GM19099 (cell line): Measurements from ENCODE around the gene TLCD2.

Experiments
- POLR2A ChIP-seq: IDR thresholded peaks from 3 replicates; pipeline ENCODE4 v1.6.1; 2011; ENCODE audit warnings: low read depth; ENCODE audit not compliant: insufficient read length; ENCODE audit errors: extremely low read depth

TLCD2 gene

GRCh38 chr17:1676401-1676800 lies 33.8 kb downstream of the TLCD2 start:
- no peak for TF ChIP-seq POLR2A

DNA sequence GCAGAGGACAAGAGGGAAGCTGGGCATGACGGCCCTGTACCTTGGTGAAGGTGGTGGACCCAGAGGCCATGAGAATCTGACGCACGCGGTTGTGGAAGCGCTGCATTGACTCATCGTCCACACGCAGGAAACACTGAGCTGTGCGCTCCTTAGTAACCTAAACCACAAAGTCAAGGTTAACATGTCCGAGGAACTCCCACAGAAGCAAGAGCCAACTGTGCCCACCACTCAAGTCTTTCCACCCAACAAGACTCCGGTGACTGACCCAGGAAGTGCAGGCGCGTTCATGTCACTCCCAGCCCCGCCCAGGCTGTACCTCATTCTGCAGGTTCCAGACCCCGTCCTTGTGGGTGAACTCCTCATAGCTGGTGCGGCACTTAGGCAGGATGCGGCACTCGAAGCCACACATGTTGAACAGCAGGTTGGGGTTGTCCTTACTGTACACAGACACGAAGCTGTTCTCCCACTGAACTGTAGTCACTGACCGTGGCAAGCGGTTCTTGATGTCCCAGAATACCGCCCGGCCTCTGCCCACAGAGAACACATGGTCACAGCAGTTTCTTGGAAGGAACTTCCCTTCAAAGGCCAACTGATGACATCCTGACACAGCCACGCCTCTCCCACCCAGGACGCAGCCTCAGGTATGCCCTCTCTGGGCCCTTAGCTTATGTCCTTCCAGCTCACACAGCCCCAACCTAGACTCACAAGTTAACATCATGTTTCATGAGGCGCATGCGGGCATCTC lies 37.0 kb downstream of the TLCD2 start:
- TF ChIP-seq POLR2A = no peak

DNA sequence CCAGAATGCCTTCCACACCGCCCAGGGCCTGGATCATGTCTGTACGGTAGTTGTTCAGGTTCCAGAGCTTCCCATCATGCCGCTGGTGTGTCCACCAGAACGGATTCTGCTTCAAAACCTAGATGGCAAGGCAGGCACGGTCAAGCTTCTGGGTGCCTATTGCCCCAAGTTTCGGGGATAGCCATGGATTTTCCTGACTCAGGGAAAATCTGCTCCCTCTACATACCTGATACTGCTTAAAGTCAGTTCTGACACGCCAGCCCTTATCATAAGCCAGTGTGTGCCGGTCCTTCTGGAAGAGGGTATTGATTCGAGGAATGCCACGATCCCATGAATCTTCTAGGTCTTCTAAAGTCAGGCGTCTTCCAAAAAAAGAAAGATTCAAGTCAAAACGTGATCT lies 49.1 kb downstream of the TLCD2 start:
- no peak for TF ChIP-seq POLR2A

- no peak for TF ChIP-seq POLR2A
These were observed 52.1 kb downstream of the TLCD2 start for GRCh38 chr17:1658100-1658499.

DNA sequence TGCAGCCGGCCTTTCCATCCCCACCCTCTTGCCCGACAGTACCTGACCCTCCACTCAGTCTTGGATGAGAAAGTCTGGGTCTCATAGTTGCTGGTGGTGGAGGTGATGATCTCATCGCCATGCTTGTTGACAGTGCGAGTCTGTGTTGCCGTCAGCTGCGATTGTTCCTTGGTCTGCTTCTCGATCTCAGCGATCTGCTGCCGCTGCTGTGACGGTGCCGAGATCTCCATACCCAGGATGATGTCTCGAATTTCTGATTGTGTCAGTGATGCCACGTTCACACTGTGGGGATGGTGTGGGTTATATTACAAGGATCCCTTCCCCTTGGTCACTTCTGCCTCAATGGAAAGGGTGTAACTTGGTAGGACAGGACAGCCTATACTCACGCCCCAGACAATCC lies 56.4 kb downstream of the TLCD2 start:
- TF ChIP-seq POLR2A = no peak
